CD1c-positive myeloid dendritic cell (primary cell): ENCODE measurements around the gene CDC42BPA.

Source experiments
- DNase-seq: peaks from one replicate; pipeline ENCODE4 v3.0.0-alpha.2; 2016; ENCODE audit errors: extremely low spot score

Gene CDC42BPA

DNA sequence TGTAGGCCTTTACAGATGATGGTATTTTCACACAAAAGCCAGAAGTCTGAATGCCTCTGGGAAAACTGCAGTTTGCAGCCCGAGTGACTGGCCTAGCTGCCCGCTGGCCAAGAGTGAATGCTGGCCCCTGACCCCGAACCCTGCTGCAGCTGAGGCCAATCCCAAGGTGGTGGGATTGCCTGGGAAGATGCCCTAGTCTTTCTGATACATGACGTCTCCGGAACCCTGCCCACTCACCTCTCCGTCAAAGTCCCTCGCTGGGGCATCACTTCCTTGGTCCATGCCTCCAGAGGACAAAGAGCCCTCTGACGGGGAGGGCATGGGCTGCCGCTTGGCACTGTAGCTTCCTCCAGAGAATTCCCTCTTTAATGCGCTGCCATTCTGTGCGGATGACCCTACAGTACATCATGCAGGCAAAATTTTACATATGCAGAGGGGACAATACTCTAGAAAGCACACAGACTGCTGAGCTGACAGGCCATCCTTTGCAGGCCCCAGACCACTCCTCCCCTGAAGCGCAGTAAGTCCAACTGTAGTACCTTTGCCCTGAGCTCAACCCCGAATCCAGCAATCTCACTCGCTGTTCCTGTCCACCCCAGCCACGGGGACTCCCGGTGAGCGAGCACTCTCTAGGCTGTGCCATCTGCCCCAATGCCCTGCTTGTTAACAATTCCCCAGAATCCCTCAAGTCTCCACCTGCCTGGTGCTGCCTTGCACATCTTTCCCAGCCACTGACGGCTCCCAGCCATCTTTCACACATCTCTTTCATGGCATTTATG, 323.5 kb downstream of the CDC42BPA start:
- DNase-seq, result no peak

- no peak for DNase-seq
These were observed 324.3 kb downstream of the CDC42BPA start for GRCh38 chr1:226993814-226994585.

- no peak for DNase-seq
These were observed 326.4 kb downstream of the CDC42BPA start for GRCh38 chr1:226991920-226992319.

GRCh38 chr1:226990133-226990716, 328.1 kb downstream of the CDC42BPA start:
- peak; percentile 55 for DNase-seq

DNA sequence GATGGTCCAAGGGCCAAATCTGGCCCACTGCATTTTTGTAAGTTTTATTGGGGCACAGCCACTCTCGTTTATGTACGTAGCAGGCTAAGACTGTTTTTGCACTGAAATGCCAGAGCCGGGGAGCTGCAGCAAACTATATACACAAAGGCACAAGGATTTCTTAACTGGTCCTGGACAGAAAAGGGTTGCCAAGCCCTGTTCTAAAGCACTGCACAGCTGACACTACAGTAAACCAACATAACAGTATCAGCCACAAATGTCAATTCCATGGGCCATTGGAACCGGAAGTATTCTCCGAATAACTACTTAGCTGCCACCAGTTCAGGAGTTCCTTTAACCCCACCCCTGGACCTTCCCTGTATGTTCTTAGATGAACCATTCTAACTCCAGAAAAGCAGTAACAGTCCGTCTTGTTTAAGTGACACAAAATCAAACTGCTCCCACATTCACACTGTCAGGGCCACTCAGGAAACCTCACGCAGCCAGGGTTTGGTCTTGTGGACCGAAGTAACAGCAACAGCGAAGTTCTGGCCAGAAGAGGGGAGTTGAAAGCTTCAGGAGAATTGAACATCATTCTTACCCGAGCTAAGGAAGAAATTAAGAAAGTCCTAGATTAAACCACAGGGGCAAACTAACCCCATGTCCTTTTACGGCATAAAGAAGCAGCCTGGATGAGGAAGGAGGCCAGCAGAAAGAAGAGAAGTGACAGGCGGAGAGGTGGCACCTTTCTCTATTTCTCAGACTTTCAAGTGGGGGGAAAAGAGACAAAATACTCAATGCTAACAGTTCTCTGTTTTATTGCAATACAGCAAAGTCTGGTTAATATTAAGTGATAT, 329.0 kb downstream of the CDC42BPA start:
- DNase-seq, result peak; percentile 11

DNA sequence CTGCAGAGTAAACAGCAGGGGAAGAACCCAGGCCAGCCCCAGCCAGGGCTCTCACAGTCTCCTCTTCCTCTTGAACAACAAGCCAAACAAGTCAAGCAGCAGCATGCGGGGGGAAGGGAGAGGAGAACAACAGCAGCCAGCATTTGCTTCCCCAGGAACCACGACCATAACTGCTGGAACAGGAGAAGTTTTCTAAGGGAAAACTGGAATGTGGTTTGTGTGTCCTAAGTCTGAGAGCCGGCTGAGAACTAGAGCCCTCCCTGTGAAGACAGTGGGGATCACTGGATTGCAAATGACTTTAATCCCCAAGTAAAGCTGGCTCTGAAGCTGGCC, 330.0 kb downstream of the CDC42BPA start:
- DNase-seq, result no peak

DNA sequence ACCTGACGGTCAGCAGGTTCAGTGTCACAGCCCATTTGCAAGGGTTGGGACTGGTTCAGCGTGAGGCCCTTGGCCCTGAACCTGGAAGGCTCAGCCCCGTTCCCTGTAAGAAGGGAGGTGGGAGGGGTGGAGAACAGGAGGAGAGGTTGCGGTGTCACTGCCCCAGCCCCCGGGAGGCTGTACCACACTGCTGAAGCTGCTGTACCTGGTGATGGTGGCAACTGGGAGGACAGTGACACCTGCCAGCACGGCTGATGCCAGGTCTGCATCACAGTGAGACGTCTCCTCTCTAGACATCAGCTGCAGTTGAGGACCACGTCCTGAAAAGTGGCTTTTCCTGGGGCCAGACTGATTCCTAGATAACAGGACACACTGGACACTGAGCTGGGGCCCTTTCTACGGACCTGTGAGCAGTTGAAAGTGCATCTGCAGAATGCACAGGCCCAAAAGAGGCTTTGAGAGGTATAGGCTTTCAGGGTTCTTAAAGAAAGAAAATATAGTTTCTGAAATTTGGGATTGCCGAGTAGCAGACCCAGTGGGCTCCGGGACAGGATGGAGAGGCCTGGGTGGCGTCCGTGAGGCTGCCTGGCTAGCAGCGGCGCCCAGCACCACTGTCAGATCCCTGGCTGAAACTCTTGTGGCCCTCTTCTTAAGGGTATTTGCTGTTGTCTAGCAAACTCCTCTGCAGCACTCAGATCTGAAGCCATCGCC, 330.5 kb downstream of the CDC42BPA start:
- DNase-seq, result no peak

DNA sequence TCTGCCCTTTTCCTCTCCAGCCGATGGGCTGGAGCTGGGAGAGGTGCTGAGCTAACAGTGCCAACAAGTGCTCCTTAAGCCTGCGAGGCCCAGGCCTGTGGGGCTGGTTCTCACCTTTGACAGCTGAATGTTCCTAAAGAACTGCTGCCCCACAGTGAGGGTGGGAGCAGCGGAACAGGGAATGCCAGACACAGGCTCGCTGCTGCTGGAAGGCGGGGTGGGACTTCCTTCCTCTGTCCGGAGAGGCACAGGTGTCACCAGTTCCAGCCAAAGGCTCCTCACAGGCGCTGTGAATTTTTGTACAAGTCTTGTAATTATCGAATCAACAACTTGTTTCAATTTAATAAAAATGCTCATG, 331.1 kb downstream of the CDC42BPA start:
- no peak for DNase-seq

- DNase-seq, result no peak
These were observed 331.7 kb downstream of the CDC42BPA start for GRCh38 chr1:226986496-226987178.

GRCh38 chr1:226985839-226986463, 332.3 kb downstream of the CDC42BPA start:
- no peak for DNase-seq

GRCh38 chr1:226985239-226985838, 333.0 kb downstream of the CDC42BPA start:
- DNase-seq, result no peak

GRCh38 chr1:226984521-226985238, 333.6 kb downstream of the CDC42BPA start:
- DNase-seq, result no peak

DNA sequence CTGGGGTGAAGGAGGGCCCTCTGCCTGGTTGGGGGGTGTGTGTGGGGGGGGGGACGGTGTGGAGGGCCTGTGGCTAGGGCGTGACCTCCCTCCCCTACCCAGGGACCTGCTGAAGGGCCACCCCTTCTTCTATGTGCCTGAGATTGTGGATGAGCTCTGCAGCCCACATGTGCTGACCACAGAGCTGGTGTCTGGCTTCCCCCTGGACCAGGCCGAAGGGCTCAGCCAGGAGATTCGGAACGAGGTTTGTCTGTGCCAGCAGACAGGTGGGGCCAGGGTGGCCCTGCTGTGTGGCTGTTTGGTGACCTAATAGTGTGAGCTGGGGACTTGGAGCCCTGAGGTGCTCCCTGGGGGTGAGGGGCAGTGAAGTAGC, 334.3 kb downstream of the CDC42BPA start:
- DNase-seq, result no peak

DNA sequence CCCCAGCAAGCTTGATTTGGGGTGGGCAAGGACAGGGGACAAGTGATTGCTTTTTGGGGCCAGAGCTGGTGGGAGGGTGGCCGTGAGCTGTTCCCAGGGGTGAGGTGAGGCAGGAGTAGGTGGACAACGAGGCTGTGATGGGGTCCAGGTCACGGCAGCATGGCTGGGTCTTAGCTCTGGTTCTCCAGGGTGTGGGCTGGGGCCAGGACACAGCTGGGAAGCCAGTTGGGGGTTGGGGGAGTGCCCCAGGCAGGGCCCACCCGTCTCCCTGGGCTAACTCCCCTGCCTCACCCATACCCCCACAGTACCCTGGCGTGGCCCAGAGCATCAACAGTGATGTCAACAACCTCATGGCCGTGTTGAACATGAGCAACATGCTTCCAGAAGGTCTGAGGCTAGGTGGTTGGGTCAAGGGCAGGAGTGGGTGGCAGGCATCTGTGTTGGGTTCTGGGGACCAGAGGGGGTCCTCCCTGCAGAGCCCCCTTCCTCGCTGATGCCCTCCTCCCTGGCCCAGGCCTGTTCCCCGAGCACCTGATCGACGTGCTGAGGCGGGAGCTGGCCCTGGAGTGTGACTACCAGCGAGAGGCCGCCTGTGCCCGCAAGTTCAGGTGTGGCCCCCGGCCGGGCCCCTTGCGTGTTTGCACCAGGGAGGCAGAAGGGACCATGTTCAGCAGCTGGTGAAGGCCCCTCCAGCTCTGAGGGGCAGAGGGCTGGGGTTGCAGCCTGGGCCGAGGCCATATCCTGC, 334.9 kb downstream of the CDC42BPA start:
- no peak for DNase-seq

- DNase-seq, result no peak
These were observed 335.7 kb downstream of the CDC42BPA start for GRCh38 chr1:226982451-226983177.

- no peak for DNase-seq
These were observed 336.5 kb downstream of the CDC42BPA start for GRCh38 chr1:226981838-226982237.

DNA sequence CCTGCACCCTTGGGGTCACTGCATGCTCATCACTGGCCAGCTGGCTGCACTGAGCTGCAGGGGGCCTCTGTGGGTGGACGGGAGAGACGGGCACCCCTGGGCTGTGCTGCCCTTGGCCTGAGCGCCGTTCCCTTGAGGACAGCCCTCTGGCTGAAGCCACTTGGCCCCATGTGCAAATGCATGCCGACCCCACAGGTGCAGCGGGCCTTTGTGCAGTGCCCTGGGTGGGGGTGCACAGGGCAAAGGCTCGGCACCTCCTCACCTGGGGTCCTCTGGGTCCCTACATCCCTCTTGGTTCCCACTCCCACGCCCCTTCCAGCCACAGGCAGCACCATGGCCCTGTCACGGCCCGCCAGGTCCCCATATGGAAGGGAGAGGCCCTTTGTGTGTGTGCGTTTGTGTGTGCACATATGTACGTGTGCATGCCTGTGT, 336.9 kb downstream of the CDC42BPA start:
- DNase-seq, result no peak
